Mucosa of rectum (tissue), 2 donors: ENCODE results near the gene AGAP3.

Experiments
- H3K27ac ChIP-seq, 2 donors: one replicate each; pipeline ENCODE4 v1.7.0; 2013; ENCODE audit warnings: inconsistent platforms in 2 of 2, low read depth in 2 of 2, low read length in 2 of 2
- H3K27me3 ChIP-seq, 2 donors: one replicate each; pipeline ENCODE4 v1.7.0; 2013; ENCODE audit warnings: low read length in 2 of 2; ENCODE audit not compliant: control insufficient read depth in 2 of 2, insufficient read depth in 2 of 2
- H3K36me3 ChIP-seq, 2 donors: one replicate each; pipeline ENCODE4 v1.7.0; 2013; ENCODE audit warnings: low read length in 2 of 2; ENCODE audit not compliant: control insufficient read depth in 2 of 2, insufficient read depth in 2 of 2
- H3K4me1 ChIP-seq, 2 donors: one replicate each; pipeline ENCODE4 v1.7.0; 2013; ENCODE audit warnings: low read length in 2 of 2, mild to moderate bottlenecking in 1 of 2; ENCODE audit not compliant: control insufficient read depth in 2 of 2, insufficient read depth in 2 of 2
- H3K4me3 ChIP-seq, 2 donors: one replicate each; pipeline ENCODE4 v1.7.0; 2013; ENCODE audit warnings: low read length in 2 of 2
- H3K9ac ChIP-seq, 2 donors: one replicate each; pipeline ENCODE4 v1.7.0; 2013; ENCODE audit warnings: low read length in 2 of 2, low read depth in 1 of 2, mild to moderate bottlenecking in 1 of 2
- H3K9me3 ChIP-seq, 2 donors: one replicate each; pipeline ENCODE4 v1.7.0; 2013; ENCODE audit warnings: low read length in 2 of 2; ENCODE audit not compliant: control insufficient read depth in 2 of 2
- donor health status: healthy.
- donor health status: Normal muscosa, but diverticular disease.

AGAP3 gene

GRCh38 chr7:151057989-151058780, 28.1 kb upstream of the AGAP3 start:
- Histone ChIP-seq H3K4me1 (peaks cover 44 to 47% of the 10 kb centered on the region in 2 donors), H3K9me3 (no peaks in the 10 kb centered on the region), H3K36me3 (no peaks in the 10 kb centered on the region), H3K4me3 (peak overlapping the region; percentile 86 to 98), H3K9ac (peak overlapping the region; percentile 88 to 90), H3K27me3 (no peaks in the 10 kb centered on the region), H3K27ac (peak overlapping the region; percentile 97 to 98)

GRCh38 chr7:151058781-151059366, 27.4 kb upstream of the AGAP3 start:
- H3K36me3 ChIP-seq = peaks cover 0 to under 1% of the 10 kb centered on the region in 2 donors
- no peaks in the 10 kb centered on the region for H3K27me3 ChIP-seq
- peak overlapping the region; percentile 86 to 98 for H3K4me3 ChIP-seq
- peak overlapping the region; percentile 97 to 98 for H3K27ac ChIP-seq
- H3K4me1 ChIP-seq = peaks cover 47 to 49% of the 10 kb centered on the region in 2 donors
- H3K9ac ChIP-seq = peak overlapping the region; percentile 88 to 90
- no peaks in the 10 kb centered on the region for H3K9me3 ChIP-seq

DNA sequence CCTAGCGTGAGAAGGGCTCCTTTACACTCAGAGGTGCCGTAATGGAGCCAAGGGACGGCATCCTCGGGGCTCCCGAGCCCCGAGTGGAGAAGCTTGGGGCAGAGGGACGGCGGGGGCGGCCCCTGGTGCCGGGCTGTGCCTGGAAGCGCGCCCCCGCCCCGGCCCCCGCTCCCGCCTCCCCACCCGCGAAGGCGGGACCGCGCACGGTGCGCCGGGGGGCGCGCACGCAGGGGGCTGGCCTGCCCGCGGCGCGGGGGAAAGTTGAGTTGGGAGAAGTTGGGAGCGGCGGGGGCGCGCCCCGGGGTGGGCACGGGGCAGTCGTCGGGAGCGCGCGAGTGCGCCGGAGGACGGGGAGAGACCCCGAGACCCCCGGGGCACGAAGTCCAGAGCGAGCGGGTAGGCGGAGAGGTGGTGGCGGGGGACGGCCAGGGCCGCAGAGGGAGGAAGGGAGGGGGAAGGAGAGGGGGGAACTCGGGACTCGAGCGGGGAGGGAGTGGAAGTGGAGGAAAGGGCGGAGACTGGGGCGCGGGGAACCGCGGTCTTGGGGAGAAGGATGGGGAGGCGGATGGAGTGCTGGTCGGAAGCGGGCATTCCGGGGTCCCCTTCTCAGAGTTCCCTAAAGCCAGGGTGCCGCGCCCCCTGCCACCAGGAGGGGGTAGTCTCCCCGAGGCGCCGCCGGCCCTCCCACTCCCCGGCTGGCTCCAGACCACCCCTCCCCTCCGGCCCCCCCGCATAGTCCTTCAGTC, 26.7 kb upstream of the AGAP3 start, which contains the start of gene SLC4A2:
Gene SLC4A2, plus strand, starts transcription at position 223 of the 746 bp plus-strand sequence. CDS start 2,399 bp downstream, outside the sequence.
- H3K9ac ChIP-seq = peak within 1 kb of the TSS; percentile 88 to 90
- peaks cover 0 to 6% of the 10 kb centered on the region in 2 donors for H3K36me3 ChIP-seq
- H3K9me3 ChIP-seq = no peaks in the 10 kb centered on the region
- H3K4me3 ChIP-seq = peak within 1 kb of the TSS; percentile 86 to 98
- no peaks in the 10 kb centered on the region for H3K27me3 ChIP-seq
- H3K27ac ChIP-seq = peak within 1 kb of the TSS; percentile 97 to 98
- H3K4me1 ChIP-seq = peaks cover 47 to 49% of the 10 kb centered on the region in 2 donors

GRCh38 chr7:151060113-151060415, 26.2 kb upstream of the AGAP3 start:
- peak overlapping the region; percentile 63 to 90 for H3K9ac ChIP-seq
- H3K9me3 ChIP-seq = no peaks in the 10 kb centered on the region
- peak overlapping the region; percentile 86 to 98 for H3K4me3 ChIP-seq
- peaks cover 3 to 10% of the 10 kb centered on the region in 2 donors for H3K36me3 ChIP-seq
- no peaks in the 10 kb centered on the region for H3K27me3 ChIP-seq
- peak overlapping the region; percentile 97 to 98 for H3K27ac ChIP-seq
- peaks cover 47 to 49% of the 10 kb centered on the region in 2 donors for H3K4me1 ChIP-seq

- Histone ChIP-seq H3K36me3 (peaks cover 5 to 15% of the 10 kb centered on the region in 2 donors), H3K9me3 (no peaks in the 10 kb centered on the region), H3K4me3 (peak overlapping the region; percentile 86 to 98), H3K27ac (peak overlapping the region; percentile 97 to 98), H3K9ac (peak overlapping the region; percentile 63 to 90), H3K27me3 (no peaks in the 10 kb centered on the region), H3K4me1 (peaks cover 47 to 49% of the 10 kb centered on the region in 2 donors)
Measured at GRCh38 chr7:151060416-151061212, 25.7 kb upstream of the AGAP3 start.

- Histone ChIP-seq H3K9ac (peak overlapping the region in 1 of 2 donors; percentile 14), H3K4me1 (peaks cover 47 to 49% of the 10 kb centered on the region in 2 donors), H3K27me3 (no peaks in the 10 kb centered on the region), H3K36me3 (peaks cover 9 to 18% of the 10 kb centered on the region in 2 donors), H3K4me3 (peak overlapping the region; percentile 19 to 86), H3K9me3 (no peaks in the 10 kb centered on the region), H3K27ac (peak overlapping the region in 1 of 2 donors; percentile 70)
Measured at GRCh38 chr7:151061213-151062110, 24.8 kb upstream of the AGAP3 start.

GRCh38 chr7:151062111-151062398, 24.2 kb upstream of the AGAP3 start:
- Histone ChIP-seq H3K36me3 (peaks cover 13 to 20% of the 10 kb centered on the region in 2 donors), H3K9me3 (no peaks in the 10 kb centered on the region), H3K27me3 (no peaks in the 10 kb centered on the region), H3K4me3 (peak overlapping the region in 1 of 2 donors; percentile 48), H3K4me1 (peaks cover 41 to 44% of the 10 kb centered on the region in 2 donors), H3K9ac (no peak overlapping the region), H3K27ac (peak overlapping the region in 1 of 2 donors; percentile 70)

- Histone ChIP-seq H3K36me3 (peaks cover 16 to 25% of the 10 kb centered on the region in 2 donors), H3K4me3 (peak overlapping the region; percentile 61 to 70), H3K4me1 (peaks cover 37 to 39% of the 10 kb centered on the region in 2 donors), H3K9me3 (no peaks in the 10 kb centered on the region), H3K9ac (peak overlapping the region in 1 of 2 donors; percentile 73), H3K27me3 (no peaks in the 10 kb centered on the region), H3K27ac (peak overlapping the region; percentile 70 to 75)
Measured at GRCh38 chr7:151062399-151063211, 23.7 kb upstream of the AGAP3 start.
